CD4-positive, alpha-beta T cell treated with Interleukin-10 for 1 hour (primary cell): ENCODE measurements around the gene STT3B.
A peak's percentile ranks its signal among the peaks of the same experiment; 100 is the strongest.
"Not testable (repeated sequence)": the region's sequence is repeated elsewhere in the genome, so short reads cannot be mapped to it uniquely, and the experiment has no call there.

ENCODE experiments used
- DNase-seq: peaks from one replicate; pipeline ENCODE4 v3.0.0-alpha.2; 2020

STT3B gene

DNA sequence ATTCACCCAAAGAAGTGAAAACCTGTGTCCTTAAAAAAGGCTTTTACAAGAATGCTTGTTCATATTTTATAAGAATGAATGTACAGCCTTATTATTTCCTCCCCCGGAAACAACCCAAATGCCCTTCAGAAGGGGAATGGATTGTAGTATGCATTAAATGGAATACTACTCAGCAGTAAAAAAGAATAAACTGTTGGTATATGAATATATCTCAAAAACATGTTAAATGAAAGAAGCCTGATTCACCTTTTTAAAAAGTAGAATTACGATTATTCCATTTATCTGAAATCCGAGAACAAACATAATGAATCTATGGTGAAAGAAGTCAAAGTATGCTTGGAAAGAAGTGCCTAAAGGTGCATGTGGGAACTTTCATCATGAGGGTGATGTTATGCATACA is 20.5 kb downstream of the STT3B start:
- DNase-seq: no peak

DNA sequence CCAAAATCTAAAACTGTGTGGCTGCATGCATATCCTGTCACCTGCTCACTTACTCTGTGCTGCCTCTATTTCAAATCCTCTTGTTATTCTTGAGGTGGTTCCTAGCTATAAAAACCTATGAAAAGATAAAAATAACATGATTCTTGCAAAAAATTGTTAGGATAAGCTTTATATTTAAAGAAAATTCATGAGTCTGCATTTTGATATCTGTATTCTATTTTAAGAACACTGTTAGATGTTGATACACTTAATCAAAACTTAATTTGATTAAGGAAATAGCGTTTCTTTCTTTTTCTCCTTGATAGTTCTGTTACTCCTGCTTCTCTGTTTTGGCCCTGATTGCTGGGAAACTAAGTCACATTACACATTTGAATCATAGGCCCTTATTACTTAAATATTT is 22.5 kb downstream of the STT3B start:
- DNase-seq: no peak

DNA sequence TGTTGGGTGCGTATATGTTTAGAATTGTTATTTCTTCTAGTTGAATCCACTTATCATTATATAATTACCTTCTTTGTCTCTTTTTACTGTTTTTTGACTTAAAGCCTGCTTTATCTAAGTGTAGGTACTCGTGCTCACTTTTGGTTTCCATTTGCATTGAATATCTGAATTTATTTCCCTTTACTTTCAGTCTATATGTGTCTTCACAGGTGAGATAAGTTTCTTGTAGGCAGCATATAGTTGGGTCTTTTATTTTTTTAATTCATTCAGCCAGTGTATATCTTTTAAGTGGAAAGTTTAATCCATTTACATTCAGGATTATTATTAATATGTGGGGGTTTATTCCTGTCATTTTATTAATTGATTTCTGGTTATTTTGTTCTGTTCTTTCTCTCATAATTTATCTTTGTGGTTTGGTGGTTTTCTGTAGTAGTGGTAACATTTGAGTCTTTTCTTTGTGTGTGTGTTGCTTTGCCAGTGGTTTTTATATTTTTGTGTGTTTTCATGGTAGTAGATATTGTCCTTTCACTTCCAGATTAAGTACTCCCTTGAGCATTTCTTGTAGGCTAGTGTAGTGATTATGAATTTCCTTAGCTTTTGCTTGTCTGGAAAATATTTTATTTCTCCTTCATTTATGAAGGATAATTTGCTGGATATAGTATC is 27.3 kb downstream of the STT3B start:
- DNase-seq: no peak

DNA sequence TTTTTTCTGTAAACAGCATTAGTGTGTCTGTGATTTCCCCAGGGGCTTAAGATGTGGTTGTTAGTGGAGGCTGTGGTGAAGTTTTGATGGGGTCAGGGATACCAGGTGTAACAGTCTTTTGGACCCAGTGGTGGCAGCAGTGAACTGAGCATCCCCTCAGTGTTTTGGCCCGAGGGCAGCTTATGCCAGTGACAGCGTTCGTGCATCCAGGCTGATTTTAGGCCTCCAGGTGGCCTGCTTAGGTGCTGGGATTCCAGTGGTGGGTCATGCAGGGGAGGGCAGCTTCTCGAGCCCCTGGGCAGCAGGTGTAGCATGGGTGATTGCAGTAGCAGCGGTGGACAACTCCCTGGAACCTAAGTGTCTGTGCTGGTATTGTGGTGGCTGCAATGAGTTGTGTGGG is 29.2 kb downstream of the STT3B start:
- DNase-seq: no peak

DNA sequence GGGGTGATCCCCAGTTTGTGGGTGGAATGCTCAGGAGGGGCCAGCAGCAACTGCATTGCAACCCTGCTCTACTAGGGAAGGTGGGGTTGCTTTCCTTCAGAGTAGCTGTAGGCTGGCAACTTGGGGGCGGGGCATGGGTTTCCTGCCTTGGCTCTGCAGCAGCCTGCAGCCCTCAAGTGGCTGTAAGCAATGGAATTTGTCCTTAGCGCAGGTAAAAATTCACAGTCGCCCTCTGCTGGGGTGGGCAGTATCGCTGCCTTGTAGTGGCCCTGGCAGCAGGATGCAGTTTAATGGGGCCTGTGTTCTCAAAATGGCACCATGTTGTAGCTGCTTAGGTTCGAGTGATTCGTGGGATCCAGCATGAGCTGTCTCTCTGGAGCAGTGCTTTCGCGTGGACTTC is 29.8 kb downstream of the STT3B start:
- peak; percentile 20 for DNase-seq

DNA sequence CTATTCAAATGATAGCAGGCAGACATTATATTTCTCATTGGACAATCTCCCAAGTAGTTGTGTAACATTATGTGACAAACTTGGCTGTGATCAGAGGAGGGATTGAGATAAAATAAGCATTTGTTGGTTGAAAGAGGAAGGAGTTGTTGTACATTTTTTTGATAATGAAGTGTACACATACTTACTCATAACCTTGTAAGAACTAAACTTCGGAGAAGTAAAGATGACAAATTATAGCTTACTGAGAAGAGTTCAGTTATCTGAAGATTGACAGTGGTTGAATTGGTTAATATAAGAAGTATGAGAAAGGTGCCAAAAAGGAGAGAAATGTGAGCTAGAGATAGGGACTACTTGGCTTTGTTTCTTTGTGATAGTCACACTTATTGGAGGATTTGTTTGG is 32.6 kb downstream of the STT3B start:
- DNase-seq: no peak

DNA sequence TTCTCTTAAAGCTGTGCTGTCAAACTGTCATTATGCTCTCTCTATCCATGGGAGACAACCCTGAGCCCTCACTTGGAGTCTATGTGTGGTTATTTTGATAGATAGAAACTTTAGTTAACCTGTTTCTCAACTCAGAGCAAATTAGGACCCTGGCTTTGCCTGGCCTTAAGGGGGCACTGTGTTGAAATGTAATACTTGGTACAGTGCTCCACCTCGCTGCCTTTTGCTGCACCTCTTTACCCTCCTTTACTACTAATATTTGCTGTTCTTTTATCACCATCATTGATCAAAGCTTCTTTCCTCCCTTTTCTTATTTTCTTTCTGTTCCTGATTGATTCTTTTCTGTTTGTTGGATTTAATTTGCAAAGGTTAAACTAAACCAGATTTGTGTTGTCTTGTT is 34.3 kb downstream of the STT3B start:
- peak; percentile 45 for DNase-seq

DNA sequence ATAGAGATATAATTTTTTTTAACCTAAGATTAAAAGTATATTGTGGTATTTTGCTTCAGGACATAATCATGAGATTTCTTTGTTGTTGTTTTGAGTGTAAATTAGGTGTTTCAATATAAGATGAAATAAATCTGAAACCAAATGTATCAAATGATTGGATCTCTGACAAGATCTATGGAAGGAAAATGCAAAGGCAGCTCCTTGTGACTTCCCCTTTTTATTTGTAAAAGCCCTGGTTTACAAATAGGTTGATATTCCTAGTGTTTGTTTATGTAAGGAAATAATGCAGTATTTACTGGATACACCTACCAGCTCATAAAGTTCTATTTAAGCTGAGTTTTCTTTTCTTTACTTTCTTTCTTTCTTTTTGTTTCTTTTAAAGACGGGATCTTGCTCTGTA is 35.9 kb downstream of the STT3B start:
- no peak for DNase-seq

DNA sequence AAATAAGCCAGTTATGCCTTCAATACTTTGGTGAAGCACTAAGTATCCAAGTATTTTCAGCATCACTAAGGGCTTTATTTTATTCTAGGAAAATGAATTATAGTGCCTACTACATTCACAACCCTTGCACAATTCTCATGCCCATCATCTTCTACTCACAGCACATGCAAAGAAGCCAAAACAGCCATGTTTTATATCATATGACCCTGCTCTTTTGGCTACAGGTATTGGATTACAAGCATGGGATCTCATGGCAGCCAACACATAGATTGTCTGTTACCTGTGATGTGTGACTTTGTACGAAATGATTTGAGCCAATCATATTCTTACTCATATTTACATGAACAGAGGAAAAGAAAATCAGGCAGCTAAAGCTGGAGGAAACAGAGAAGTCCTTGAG is 38.6 kb downstream of the STT3B start:
- no peak for DNase-seq

DNA sequence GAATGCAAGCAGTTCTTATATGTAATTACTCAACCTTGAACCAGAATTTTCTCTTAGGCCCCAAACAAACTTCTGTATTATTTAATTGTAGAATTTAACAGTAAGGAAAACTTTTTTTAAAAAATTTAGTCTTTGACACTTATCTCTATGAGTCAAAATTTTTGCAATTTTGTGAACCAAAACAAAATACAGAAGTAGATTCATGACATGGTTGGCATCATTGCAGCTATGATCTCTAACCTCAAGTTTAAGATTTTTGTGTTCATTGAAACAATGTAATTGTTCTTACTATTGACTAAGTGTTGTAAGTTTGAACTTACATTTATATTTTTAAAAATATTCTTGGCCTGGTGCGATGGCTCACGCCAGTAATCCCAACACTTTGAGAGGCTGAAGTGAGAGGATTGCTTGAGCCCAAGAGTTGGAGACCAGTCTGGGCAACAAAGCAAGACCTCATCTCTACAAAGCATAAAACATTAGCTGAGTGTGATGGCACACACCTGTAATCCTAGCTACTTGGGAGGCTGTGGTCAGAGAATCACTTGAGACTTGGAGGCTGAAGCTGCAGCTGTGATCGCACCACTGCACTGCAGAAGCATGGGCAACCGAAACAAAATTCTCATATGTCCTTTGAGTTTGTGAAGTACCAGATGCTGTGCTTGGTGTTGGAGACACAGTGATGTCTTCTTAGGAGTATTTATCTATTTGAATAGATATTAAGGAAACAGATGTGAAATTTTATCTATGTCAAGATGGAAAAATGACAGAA is 39.7 kb downstream of the STT3B start:
- no peak for DNase-seq

DNA sequence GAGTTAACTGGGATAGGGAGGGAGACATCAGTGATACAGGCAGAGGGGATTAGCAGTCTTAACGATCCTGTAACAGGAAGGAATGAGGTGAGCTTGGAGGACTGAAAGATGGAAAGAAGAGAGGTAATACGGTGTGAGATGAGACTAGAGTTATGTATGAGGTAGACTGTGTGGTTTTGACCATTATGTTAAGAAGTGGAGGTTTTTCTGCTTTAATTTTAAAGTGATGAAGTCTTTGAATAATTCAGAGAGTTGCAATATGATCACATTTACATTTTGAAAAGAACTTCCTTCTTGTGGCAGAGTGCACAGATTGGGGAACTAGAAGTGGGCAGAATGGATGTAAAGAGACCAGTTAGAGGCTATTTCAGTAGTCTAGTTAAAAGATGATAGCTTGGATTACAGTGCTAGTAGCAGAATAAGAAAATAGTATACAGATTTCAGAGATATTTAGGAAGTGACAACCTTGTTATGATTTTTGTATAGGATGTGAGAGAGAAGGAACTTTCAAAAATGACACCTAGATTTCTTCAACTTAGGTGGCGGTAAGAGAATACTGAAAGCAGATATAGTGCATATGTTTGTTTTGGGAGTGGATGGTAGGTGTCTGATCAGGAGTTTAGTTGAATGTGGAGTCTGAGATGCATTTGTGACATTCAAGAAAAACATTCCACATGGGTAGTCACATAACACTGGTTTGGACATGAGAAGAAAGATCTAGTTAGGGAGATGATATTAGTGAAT is 40.5 kb downstream of the STT3B start:
- DNase-seq: no peak

DNA sequence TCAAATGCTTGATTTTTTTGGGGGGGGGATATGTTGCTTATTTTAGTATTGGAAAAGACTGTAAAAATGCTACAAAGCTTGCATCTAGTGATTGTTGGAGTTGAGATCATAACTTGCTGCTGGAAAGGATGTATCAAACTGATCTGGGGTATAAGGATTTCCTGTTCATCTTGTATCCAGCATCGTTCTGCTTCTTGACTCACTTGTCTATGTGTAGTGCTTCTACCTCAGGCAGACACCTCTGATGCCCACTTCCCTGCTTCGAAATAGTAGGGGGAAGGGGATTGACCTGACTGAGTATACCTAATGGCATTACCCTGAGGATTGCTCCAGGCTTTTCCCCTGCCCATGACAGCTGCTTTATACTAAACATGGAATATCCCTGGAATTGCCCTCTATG is 42.7 kb downstream of the STT3B start:
- no peak for DNase-seq

DNA sequence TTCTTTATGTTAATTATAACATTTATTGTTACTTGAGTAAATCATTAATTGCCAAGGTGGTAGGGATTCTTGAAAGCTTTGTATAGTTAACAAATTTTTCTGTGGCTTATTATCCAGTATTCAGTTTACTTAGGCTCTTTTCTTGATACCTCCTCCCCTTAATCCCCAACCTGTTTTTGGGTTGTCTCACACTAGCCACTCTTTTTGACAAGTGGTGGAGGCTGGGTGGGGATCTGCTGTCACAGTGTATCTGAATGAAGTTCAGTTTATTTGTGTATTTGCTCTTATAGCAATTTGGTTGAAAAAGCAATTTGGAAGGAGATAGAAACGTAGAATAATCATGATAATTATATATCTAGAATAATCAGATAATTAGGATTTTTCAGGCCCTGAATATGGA is 43.8 kb downstream of the STT3B start:
- DNase-seq: no peak

DNA sequence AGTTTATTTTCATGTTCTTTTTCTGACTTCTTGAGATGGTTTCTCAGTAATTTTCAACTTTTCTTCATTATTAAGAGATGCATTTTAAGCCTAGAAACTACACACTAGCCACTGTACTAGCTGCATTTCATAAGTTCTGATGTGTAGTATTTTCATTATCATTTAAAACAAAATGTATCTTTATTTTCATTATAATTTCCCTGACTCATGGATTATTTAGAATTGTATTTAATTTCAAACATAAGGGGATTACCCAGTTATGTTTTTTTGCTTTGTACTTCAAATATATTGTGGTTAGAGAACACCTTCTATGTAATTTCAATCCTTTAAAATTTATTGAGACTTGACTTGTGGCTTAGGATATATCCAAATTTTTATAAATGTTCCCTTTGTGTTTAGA is 44.5 kb downstream of the STT3B start:
- no peak for DNase-seq

DNA sequence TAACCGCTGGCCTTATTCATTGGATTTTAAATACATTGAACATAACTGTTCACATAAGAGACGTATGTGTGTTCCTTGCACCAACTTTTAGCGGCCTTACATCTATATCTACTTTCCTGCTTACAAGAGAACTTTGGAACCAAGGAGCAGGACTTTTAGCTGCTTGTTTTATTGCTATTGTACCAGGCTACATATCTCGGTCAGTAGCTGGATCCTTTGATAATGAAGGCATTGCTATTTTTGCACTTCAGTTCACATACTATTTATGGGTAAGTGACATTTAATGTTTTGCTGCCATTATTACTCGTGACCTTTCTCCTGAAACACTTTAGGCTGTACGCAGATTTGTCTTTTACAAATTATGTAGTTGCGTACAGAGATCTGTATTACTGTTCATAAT is 47.1 kb downstream of the STT3B start:
- DNase-seq: no peak

DNA sequence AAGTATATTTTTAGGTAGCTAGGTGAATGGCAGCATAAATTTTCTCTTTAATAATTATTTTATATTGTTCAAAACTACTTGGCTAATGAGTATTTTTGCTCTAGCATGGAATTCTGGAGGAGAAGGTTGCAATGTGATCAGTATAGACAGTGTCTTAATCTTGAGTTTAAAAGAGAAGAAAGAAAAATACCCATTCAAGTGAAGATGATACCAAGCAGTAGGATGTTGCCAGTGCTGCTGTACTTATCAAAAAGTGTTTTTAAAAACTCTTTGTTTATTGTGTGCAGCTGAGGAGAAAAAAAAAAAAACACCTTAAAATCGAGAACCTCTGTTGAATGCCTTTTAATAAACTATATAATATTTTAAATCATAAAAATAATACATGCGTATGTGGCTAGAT is 47.9 kb downstream of the STT3B start:
- no peak for DNase-seq

DNA sequence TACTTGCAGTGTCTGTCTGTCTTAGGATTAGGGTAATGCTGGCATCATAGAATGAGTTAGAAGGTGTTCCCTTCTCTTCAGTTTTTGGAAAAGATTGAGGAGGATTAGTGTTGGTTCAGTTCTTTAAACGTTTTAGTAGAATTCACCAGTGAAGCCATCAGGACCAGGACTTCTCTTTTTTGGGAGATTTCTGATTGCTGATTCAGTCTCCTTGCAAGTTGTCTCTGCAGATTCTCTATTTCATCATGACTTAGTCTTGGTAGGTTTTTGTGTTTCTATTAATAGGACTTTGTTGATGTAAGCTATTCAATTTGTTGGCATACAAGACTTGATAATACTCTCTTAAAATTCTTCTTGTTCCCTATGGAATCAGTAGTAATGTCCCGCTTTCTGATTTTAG is 48.9 kb downstream of the STT3B start:
- DNase-seq: no peak

DNA sequence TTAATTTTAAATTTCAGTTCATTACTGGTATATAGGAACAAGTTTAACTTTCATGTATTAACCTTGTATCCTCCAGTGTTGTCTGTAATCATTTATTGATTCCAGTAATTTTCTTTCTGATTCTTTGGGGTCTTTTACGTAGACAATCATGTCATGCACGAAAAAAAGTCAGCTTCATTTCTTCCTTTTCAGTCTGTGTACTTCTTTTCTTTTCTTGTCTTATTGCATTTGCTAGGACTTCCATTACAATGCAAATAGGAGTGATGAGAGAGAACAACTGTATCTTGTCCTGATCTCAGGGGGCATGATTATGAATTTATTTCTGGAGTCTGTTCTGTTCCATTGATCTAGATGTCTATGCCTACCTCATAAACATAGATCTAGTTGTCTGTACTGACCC is 56.5 kb downstream of the STT3B start:
- DNase-seq: no peak

DNA sequence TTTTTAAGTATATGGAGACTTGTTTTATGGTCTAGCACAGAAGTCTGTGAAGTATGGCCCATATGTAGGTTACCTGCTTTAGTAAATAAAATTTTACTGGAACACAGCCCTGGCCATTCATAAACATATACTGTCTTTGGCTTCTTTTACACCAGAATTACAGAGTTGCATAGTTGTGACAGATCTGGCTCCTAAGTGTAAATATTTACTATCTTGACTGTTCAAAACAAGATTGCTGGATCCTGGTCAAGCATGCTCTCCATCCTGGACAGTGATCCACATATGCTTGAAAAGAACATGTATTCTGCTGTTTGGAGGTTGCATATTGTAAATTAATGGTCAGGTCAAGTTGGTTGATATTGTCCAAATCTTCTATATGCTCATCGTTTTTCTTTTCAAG is 57.9 kb downstream of the STT3B start:
- DNase-seq: no peak

DNA sequence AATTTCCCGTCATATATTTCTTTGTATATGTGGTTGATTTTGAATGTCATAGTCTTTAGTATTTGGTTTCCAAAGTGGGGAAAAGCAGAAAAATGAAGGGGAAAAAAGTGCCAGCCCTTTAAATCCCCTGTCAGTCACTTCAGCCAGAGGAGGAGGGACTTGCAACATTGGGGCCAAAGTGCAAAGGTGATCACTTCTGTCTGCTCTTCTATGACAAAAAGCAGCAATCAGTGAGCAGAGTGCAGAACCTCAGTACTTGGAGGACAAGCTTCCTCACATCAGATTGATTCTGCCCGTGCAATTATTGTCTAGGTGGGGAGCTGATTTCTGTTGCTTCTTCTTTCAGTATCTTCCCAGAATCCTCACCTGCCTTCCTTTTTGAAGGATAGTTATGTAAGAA is 60.0 kb downstream of the STT3B start:
- DNase-seq: no peak

DNA sequence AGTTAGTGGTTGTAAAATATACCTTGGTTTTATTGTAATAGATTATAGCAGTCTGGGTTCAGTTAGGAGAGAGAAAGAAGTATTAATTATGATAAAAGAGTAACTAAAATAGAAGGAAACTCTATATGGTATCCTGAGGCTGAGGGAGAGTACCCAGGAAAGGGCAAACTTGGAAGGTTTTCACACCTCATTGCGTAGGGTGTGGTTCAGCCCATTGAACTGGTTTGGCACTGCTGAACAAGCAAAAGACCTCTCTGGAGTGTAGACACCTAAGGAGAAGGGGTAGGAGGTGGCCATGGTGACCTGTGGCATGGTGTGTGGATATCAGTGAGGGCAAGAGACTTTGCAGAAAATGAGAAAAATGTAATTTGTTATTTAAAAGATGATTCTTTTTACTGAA is 63.5 kb downstream of the STT3B start:
- no peak for DNase-seq

DNA sequence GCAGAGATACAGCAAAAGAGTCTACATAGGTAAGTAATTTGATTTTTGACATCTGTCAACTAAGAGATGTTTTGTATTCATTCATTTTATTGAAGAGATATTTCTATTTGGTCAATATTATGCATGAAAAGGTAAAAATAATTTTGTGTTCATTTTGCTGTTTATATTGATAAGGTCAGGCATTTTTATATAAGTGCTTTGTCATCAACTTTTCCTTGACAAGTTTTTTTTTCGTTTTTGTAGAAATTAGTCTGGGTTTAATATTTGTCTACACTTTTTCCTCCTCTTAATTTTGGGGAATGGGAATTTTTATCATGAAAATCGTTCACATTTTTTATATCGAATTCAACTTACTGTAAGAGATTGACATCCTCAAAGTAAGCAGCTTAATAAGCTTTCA is 67.7 kb downstream of the STT3B start:
- no peak for DNase-seq

DNA sequence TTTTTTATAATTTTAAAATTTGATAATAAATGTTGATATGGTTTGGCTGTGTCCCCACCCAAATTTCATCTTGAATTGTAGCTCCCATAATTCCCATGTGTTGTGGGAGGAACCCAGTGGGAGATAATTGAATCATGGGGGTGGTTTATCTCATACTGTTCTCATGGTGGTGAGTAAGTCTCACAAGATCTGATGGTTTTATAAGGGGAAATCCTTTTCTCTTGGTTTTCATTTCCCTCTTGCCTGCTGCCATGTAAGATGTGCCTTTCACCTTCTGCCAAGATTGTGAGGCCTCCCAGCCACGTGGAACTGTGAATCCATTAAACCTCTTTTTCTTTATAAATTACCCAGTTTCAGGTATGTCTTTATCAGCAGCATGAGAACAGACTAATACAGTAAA is 72.6 kb downstream of the STT3B start:
- DNase-seq: not testable (repeated sequence)

DNA sequence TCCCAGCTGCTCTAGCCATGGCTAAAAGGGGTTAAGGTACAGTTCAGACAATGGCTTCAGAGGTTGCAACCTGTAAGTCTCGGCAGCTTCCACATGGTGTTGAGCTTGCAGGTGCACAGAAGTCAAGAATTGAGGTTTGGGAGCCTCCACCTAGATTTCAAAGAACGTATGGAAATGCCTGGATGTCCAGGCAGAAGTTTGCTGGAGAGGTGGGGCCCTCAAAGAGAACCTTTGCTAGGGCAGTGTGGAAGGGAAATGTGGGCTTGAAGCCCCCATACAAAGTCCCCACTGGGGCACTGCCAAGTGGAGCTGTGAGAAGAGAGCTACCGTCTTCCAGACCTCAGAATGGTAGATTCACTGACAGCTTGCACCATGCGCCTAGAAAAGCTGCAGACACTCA is 73.7 kb downstream of the STT3B start:
- peak; percentile 1 for DNase-seq
